ENCODE data around the gene ROPN1L.

ROPN1L gene

DNA sequence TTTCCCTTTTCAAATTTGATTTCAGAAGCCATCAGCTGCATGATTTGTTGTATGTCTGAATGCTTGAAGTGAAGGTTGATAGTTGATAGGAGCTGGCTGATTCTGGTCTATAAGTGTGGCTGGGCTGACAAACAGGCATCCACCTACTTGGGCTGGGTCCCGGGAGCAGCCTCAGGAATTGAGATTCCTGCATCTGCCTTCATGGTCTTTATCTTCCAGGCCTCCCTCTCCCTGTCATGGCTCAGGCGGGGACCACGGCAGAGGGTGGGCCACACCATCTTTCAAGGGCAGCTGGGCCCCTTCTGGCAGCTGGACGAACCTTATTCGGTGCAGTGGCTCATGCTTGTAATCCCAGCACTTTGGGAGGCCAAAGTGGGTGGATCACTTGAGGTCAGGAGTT lies 55.9 kb downstream of the ROPN1L start:
- Histone ChIP-seq H3K27ac (ENCODE audit: low read depth, low read length) (no peak overlapping the region), H3K4me1 (ENCODE audit: insufficient read depth, low read length) (no peaks in the 10 kb centered on the region), H3K36me3 (ENCODE audit: insufficient read depth, low read length) (no peaks in the 10 kb centered on the region), H3K9ac (ENCODE audit: low read length) (no peak overlapping the region), H3K27me3 (ENCODE audit: control insufficient read depth in 1 of 2, insufficient read depth in 2 of 2, low read length in 2 of 2) (no peaks in the 10 kb centered on the region), H3K9me3 (ENCODE audit: low read length) (no peaks in the 10 kb centered on the region), H3K4me3 (ENCODE audit: low read depth in 1 of 2, low read length in 2 of 2) (no peak overlapping the region)

GRCh38 chr5:10498350-10498749 lies 56.7 kb downstream of the ROPN1L start:
- Histone ChIP-seq H3K4me1 (ENCODE audit: insufficient read depth, low read length) (no peaks in the 10 kb centered on the region), H3K27me3 (ENCODE audit: control insufficient read depth in 1 of 2, insufficient read depth in 2 of 2, low read length in 2 of 2) (no peaks in the 10 kb centered on the region), H3K36me3 (ENCODE audit: insufficient read depth, low read length) (no peaks in the 10 kb centered on the region), H3K27ac (ENCODE audit: low read depth, low read length) (no peak overlapping the region), H3K9me3 (ENCODE audit: low read length) (no peaks in the 10 kb centered on the region), H3K4me3 (ENCODE audit: low read depth in 1 of 2, low read length in 2 of 2) (no peak overlapping the region), H3K9ac (ENCODE audit: low read length) (no peak overlapping the region)

DNA sequence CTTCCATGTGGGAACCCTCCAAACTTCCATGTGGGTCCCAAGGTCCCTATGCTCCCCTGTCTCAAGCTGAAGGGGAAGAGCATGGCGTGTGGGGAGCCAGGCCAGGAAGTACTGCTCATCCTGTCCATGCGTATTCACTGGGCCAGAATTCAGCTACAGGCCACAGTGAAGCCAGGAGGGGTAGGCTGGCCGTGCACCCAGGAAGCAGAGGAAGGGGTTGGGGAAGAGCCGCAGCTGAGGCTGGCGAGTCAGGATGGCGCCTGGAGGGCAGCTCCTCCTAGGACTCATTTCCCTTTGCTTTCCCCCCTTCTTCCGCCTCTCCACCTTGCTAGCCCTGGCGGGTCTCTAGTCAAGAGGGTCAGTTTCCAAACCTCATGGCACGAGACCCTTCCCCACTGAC lies 57.4 kb downstream of the ROPN1L start:
- Histone ChIP-seq H3K4me1 (ENCODE audit: insufficient read depth, low read length) (no peaks in the 10 kb centered on the region), H3K27ac (ENCODE audit: low read depth, low read length) (no peak overlapping the region), H3K27me3 (ENCODE audit: control insufficient read depth in 1 of 2, insufficient read depth in 2 of 2, low read length in 2 of 2) (no peaks in the 10 kb centered on the region), H3K36me3 (ENCODE audit: insufficient read depth, low read length) (no peaks in the 10 kb centered on the region), H3K9me3 (ENCODE audit: low read length) (no peaks in the 10 kb centered on the region), H3K9ac (ENCODE audit: low read length) (no peak overlapping the region), H3K4me3 (ENCODE audit: low read depth in 1 of 2, low read length in 2 of 2) (no peak overlapping the region)

GRCh38 chr5:10499776-10500175 lies 58.1 kb downstream of the ROPN1L start:
- no peak overlapping the region for H3K27ac ChIP-seq (ENCODE audit: low read depth, low read length)
- no peaks in the 10 kb centered on the region for H3K27me3 ChIP-seq (ENCODE audit: control insufficient read depth in 1 of 2, insufficient read depth in 2 of 2, low read length in 2 of 2)
- H3K9ac ChIP-seq (ENCODE audit: low read length) = no peak overlapping the region
- no peaks in the 10 kb centered on the region for H3K36me3 ChIP-seq (ENCODE audit: insufficient read depth, low read length)
- H3K9me3 ChIP-seq (ENCODE audit: low read length) = no peaks in the 10 kb centered on the region
- no peaks in the 10 kb centered on the region for H3K4me1 ChIP-seq (ENCODE audit: insufficient read depth, low read length)
- H3K4me3 ChIP-seq (ENCODE audit: low read depth in 1 of 2, low read length in 2 of 2) = no peak overlapping the region

GRCh38 chr5:10500669-10501068 lies 59.0 kb downstream of the ROPN1L start:
- Histone ChIP-seq H3K4me3 (ENCODE audit: low read depth in 1 of 2, low read length in 2 of 2) (no peak overlapping the region), H3K9ac (ENCODE audit: low read length) (no peak overlapping the region), H3K27ac (ENCODE audit: low read depth, low read length) (no peak overlapping the region), H3K4me1 (ENCODE audit: insufficient read depth, low read length) (no peaks in the 10 kb centered on the region), H3K36me3 (ENCODE audit: insufficient read depth, low read length) (no peaks in the 10 kb centered on the region), H3K27me3 (ENCODE audit: control insufficient read depth in 1 of 2, insufficient read depth in 2 of 2, low read length in 2 of 2) (no peaks in the 10 kb centered on the region), H3K9me3 (ENCODE audit: low read length) (no peaks in the 10 kb centered on the region)

GRCh38 chr5:10501554-10502075 lies 59.9 kb downstream of the ROPN1L start:
- H3K9ac ChIP-seq (ENCODE audit: low read length) = no peak overlapping the region
- H3K36me3 ChIP-seq (ENCODE audit: insufficient read depth, low read length) = no peaks in the 10 kb centered on the region
- no peak overlapping the region for H3K27ac ChIP-seq (ENCODE audit: low read depth, low read length)
- H3K4me3 ChIP-seq (ENCODE audit: low read depth in 1 of 2, low read length in 2 of 2) = no peak overlapping the region
- H3K9me3 ChIP-seq (ENCODE audit: low read length) = no peaks in the 10 kb centered on the region
- H3K4me1 ChIP-seq (ENCODE audit: insufficient read depth, low read length) = no peaks in the 10 kb centered on the region
- H3K27me3 ChIP-seq (ENCODE audit: control insufficient read depth in 1 of 2, insufficient read depth in 2 of 2, low read length in 2 of 2) = no peaks in the 10 kb centered on the region

GRCh38 chr5:10502130-10502529 lies 60.5 kb downstream of the ROPN1L start:
- Histone ChIP-seq H3K27me3 (ENCODE audit: control insufficient read depth in 1 of 2, insufficient read depth in 2 of 2, low read length in 2 of 2) (no peaks in the 10 kb centered on the region), H3K9ac (ENCODE audit: low read length) (no peak overlapping the region), H3K9me3 (ENCODE audit: low read length) (no peaks in the 10 kb centered on the region), H3K4me1 (ENCODE audit: insufficient read depth, low read length) (no peaks in the 10 kb centered on the region), H3K4me3 (ENCODE audit: low read depth in 1 of 2, low read length in 2 of 2) (no peak overlapping the region), H3K27ac (ENCODE audit: low read depth, low read length) (no peak overlapping the region), H3K36me3 (ENCODE audit: insufficient read depth, low read length) (no peaks in the 10 kb centered on the region)

DNA sequence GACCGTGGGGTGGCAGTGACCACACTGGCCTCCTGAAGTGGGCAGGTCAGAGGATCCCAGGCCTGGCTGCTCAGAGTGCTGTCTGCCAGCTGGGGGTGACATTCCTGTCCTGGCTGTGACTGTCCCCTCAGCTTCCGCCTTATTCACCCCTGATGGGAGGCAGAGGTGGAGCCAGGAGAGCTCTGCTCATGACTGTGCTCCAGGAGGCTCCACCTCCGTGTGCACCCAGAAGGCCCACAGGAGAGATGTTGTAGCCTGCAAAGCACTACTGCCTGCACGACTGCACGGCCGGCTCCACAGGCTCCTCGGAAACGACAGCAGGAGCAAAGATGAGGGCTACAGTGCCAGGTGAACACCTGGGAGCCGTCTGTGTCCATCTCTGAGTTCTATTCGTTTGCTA lies 60.9 kb downstream of the ROPN1L start:
- Histone ChIP-seq H3K4me1 (ENCODE audit: insufficient read depth, low read length) (peaks cover 1% of the 10 kb centered on the region), H3K9ac (ENCODE audit: low read length) (no peak overlapping the region), H3K36me3 (ENCODE audit: insufficient read depth, low read length) (no peaks in the 10 kb centered on the region), H3K27ac (ENCODE audit: low read depth, low read length) (no peak overlapping the region), H3K9me3 (ENCODE audit: low read length) (no peaks in the 10 kb centered on the region), H3K27me3 (ENCODE audit: control insufficient read depth in 1 of 2, insufficient read depth in 2 of 2, low read length in 2 of 2) (no peaks in the 10 kb centered on the region), H3K4me3 (ENCODE audit: low read depth in 1 of 2, low read length in 2 of 2) (no peak overlapping the region)

GRCh38 chr5:10503321-10503720 lies 61.6 kb downstream of the ROPN1L start:
- Histone ChIP-seq H3K9me3 (ENCODE audit: low read length) (no peaks in the 10 kb centered on the region), H3K9ac (ENCODE audit: low read length) (no peak overlapping the region), H3K36me3 (ENCODE audit: insufficient read depth, low read length) (no peaks in the 10 kb centered on the region), H3K4me1 (ENCODE audit: insufficient read depth, low read length) (peaks cover 4% of the 10 kb centered on the region), H3K27ac (ENCODE audit: low read depth, low read length) (no peak overlapping the region), H3K27me3 (ENCODE audit: control insufficient read depth in 1 of 2, insufficient read depth in 2 of 2, low read length in 2 of 2) (no peaks in the 10 kb centered on the region), H3K4me3 (ENCODE audit: low read depth in 1 of 2, low read length in 2 of 2) (no peak overlapping the region)

GRCh38 chr5:10503997-10504793 lies 62.5 kb downstream of the ROPN1L start:
- H3K27ac ChIP-seq (ENCODE audit: low read depth, low read length) = no peak overlapping the region
- H3K27me3 ChIP-seq (ENCODE audit: control insufficient read depth in 1 of 2, insufficient read depth in 2 of 2, low read length in 2 of 2) = no peaks in the 10 kb centered on the region
- H3K4me1 ChIP-seq (ENCODE audit: insufficient read depth, low read length) = peaks cover 4% of the 10 kb centered on the region
- no peak overlapping the region for H3K9ac ChIP-seq (ENCODE audit: low read length)
- H3K9me3 ChIP-seq (ENCODE audit: low read length) = no peaks in the 10 kb centered on the region
- no peak overlapping the region for H3K4me3 ChIP-seq (ENCODE audit: low read depth in 1 of 2, low read length in 2 of 2)
- no peaks in the 10 kb centered on the region for H3K36me3 ChIP-seq (ENCODE audit: insufficient read depth, low read length)

DNA sequence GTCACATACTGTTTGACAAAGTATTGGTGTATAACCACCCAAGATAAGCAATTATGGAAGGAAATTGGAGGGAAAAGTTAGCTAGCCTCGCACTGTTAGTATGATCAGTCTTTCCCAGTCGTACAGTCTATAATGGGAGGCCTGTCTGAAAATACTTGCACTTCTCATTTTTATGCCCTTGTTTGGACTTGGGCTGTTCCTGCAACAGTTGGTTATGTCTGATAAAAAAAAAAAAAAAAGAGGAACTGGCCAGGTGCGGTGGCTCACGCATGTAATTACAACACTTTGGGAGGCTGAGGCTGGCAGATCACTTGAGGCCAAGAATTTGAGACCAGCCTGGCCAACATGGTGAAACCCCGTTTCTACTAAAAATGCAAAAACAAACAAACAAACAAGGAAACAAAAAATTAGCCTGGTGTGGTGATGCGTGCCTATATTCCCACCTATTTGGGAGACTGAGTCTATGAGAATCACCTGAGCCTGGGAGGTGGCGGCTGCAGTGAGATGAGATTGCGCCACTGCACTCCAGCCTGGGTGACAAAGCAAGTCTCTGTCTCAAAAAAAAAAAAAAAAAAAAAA lies 63.9 kb downstream of the ROPN1L start:
- H3K9ac ChIP-seq (ENCODE audit: low read length) = no peak overlapping the region
- H3K4me1 ChIP-seq (ENCODE audit: insufficient read depth, low read length) = peaks cover 4% of the 10 kb centered on the region
- no peak overlapping the region for H3K4me3 ChIP-seq (ENCODE audit: low read depth in 1 of 2, low read length in 2 of 2)
- no peaks in the 10 kb centered on the region for H3K9me3 ChIP-seq (ENCODE audit: low read length)
- no peaks in the 10 kb centered on the region for H3K36me3 ChIP-seq (ENCODE audit: insufficient read depth, low read length)
- H3K27me3 ChIP-seq (ENCODE audit: control insufficient read depth in 1 of 2, insufficient read depth in 2 of 2, low read length in 2 of 2) = no peaks in the 10 kb centered on the region
- H3K27ac ChIP-seq (ENCODE audit: low read depth, low read length) = no peak overlapping the region

DNA sequence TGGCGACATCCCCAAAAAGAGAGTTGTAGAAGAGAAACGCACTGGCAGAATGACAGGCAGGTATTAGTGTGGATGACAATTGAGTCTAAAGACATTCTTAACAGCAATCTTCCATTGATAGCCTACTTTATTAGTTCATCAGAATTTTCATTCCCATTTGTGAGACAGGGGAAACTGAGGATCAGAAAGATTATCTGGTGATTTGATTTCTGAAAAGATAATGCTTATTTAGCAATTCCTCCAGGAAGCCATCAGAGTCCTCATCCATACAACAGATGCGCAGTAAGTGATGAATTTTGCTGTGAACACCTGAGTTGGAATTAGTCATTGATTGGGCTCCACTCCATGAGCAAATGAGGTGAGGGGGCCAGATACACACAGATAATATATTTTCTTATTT lies 64.9 kb downstream of the ROPN1L start:
- Histone ChIP-seq H3K27ac (ENCODE audit: low read depth, low read length) (no peak overlapping the region), H3K27me3 (ENCODE audit: control insufficient read depth in 1 of 2, insufficient read depth in 2 of 2, low read length in 2 of 2) (no peaks in the 10 kb centered on the region), H3K9me3 (ENCODE audit: low read length) (no peaks in the 10 kb centered on the region), H3K36me3 (ENCODE audit: insufficient read depth, low read length) (no peaks in the 10 kb centered on the region), H3K4me1 (ENCODE audit: insufficient read depth, low read length) (peaks cover 4% of the 10 kb centered on the region), H3K9ac (ENCODE audit: low read length) (no peak overlapping the region), H3K4me3 (ENCODE audit: low read depth in 1 of 2, low read length in 2 of 2) (no peak overlapping the region)

Data from muscle layer of colon (tissue), 2 donors.